HT-29 (cell line): ENCODE data around the gene POLR2L. TPM values are rescaled to one million over a fixed set of nuclear protein-coding genes. Genes with fewer than 3 reads are reported as not detected.

Experiments used
- DNase-seq: peaks from one replicate; pipeline ENCODE4 v3.0.0-alpha.2; 2015; ENCODE audit warnings: low spot score
- total RNA-seq: library from RNA; depleted of rRNA; stranded (reverse); fragments of >200 nt; shearing (Covaris generic); gene quantifications from 2 replicates; pipeline ENCODE4 v1.2.3, GENCODE V29; 2014

Gene POLR2L
- total RNA-seq, 1 experiment from 2014 or later, result 1,310 TPM

DNA sequence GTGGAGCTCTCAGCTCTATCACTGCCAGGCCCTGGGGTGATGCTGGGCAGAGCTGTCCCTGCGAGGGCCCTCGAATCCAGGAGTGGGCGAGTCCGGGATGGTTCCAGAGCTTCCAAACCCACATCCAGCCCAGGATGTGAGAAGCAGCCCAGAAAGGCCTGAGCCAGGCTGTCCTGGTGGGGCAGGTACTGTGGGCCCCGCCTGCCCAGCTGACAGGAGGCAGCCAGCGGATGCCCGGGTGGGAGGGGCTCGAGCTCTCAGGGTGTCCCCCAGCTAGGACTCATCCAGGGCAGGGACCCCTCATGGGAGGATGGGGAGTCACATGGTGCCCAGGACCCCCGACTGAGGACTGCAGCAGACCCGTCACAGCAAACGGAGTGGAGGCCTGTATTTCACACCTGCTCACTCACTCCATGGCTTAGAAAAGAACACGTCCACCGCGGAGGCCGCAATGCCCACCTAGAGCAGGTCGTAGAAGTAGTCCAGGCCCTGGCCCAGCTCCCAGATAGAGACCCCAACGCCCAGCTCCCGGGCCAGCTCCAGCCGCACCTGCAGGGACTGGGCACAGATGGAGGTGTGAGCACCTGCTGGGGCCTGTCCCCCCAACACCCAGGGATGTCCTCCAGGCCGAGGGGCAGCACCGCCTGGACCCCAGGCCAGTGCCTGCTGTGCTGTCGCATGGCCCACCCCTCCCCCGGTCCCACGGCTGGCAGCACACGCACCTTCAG, 27.2 kb upstream of the POLR2L start:
- no peak for DNase-seq

DNA sequence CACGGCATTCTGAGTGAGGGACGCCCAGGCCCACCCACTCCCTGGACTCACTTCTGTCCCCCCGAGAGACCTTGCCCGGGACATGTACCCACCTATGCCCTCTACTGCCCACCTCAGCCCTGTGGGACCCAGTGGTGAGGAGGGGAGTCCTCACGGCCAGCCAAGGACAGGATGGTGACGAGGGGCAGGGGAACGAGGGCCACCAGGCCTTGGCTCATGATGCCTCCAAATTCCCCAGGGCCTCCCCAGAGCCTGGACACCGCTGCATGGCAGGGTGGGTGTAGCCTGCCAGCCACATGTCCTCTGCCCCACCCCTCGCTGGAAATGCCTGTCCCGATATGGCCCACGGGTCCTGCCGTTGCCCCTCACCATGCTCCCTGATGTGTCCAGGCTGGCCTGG, 26.5 kb upstream of the POLR2L start:
- DNase-seq, result no peak

DNA sequence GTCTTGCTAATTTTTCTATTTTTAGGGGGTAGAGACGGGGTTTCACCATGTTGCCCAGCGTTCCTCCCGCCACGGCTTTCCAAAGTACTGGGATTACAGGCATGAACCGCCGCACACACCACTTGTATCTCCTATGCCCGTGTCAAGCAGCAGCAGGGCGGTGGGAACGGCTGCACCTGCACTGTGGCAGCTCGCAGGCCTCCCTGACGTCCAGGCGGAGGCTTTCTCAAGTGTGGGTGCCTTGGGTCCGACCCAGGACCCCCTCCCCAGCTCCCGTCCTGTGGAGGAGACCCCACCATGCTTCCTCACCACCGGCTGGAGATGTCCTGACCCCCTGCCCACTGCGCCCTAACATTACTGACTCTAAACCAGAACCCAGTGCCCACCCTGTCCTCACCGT, 26.1 kb upstream of the POLR2L start:
- DNase-seq, result no peak

DNA sequence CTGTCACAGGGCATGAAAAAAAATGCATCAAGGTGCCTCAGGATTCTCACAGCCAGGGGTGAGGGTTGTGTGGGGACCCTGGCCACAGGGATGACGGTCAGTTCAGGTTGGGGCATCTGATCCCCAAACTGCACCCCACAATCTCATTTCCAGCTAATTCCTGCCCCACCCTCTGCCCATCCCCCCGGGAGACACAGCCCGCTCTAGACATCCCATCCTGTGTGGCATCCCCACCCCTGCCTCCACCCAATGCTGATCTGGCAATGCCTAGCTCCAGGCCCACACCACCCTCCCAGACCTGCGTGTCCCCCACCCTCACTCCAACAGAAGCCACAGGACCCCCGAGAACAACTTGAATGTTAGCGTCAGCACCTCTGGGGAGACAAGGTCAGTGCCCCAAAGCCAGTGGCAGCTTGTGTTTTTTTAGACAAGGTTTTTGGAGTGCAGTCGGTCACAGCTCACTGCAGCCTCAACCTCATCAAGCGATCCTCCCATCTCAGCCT, 25.6 kb upstream of the POLR2L start:
- no peak for DNase-seq

DNA sequence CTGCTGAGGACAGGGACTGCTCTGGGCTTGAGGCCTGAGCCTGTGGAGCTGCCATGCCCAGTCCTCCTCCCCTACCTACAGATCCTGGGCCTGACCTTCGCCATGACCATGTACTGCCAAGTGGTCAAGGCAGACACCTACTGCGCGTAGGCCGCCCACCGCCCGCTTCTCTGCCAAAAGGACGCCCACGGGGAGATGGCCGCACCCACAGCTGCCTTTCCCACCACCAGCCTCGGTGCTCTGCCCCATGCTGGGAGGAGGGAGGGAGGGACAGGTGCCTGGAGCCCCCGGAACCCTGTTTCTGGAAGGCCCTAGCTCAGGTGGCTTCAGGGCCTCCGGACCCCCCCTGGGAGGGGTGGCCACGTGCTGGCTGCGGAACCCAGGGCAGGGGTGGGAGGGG, 24.2 kb upstream of the POLR2L start:
- DNase-seq, result no peak

DNA sequence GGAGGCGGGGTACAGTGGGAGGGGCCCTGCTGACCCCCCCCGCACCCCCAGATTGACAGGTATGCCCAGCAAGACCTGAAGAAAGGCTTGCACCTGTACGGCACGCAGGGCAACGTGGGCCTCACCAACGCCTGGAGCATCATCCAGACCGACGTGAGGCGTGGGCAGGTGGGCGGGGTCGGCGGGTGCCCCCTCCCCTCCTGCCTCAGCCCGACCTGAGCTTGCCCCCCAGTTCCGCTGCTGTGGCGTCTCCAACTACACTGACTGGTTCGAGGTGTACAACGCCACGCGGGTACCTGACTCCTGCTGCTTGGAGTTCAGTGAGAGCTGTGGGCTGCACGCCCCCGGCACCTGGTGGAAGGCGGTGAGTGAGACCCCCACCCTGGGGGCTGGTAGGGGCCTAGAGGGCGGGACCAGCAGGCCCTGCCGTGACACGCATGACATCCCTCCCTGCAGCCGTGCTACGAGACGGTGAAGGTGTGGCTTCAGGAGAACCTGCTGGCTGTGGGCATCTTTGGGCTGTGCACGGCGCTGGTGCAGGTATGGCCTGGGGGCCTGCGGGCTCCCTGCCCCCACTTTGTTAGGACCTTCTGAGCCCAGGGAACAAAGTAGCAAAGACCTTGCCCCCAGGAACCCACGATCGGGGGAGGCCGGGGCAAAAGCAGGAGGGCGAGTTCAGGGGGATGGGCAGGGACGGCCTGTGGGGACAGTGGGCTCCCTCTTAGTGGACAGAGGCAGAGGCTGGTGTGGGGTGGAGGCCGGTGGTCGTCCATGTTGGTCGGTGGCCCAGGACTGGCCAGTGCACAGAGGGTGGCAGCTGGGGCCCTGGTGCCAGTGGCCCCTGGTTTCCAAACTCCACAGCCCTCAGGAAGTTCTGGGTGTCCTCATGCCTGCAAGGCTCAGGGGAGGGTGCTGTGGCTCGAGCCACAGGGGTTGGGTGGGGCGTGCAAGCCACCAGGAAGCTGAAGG, 23.4 kb upstream of the POLR2L start:
- DNase-seq, result no peak

DNA sequence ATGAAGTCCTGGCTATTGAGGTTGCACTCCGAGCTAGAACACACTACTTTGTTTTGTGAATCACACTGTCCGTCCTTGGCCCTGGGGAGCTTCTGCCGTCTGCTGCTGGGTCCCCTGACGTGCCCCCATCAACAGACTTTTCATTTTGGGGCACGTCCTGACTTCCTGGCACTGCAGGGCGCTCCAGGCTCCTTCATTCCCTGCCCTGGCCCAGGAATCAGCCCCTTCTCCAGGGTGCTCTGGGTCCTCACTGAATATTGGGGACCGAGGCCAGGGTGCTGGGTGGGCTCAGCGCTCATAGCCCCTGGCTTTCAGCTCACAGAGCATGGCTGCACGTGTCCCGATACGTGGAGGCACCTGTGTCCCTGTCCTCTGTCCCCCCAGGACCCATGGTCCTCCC, 22.6 kb upstream of the POLR2L start:
- DNase-seq, result no peak

DNA sequence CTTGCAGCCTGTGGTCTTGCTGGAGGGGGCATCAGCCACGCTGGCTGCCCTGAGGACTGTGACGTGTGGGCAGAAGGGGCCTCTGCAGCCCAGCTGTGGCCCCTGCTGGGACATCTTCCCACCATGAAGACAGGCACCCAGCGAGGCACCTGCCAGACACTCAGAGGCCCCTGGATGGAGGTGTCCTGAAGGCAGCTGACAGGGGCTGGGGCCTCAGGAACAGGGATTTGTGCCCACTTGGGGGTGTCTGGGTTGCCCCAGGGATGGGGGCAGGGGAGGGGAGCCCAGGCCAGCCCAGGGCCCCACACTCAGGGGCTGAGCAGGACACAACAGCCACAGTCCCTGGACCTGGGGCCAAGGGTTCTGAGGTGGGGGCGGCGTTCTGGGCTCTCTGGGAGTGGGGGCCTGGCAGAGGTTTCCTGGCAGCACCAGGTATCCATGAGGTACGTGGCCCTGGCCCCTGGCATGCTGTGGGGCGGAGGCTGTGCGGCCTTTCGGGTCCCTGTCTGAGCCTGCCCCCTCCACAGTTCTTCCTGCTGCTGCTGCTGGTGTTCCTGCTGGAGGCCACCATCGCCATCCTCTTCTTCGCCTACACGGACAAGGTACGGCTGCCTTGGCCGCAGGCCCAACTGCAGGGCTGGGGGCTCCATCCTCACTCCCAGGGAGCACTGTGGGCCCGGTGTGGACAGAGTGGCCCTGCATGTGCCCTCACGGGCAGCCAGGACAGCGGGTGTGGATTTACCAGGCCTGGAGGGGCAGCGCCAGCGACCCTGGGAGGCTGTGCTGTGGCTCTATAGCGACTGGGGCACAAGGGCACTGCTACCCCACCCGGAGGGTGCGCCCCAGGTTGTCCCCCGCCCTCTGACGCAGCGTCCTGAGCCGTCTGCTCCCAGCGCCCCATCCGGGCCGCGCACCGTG, 21.8 kb upstream of the POLR2L start:
- no peak for DNase-seq

DNA sequence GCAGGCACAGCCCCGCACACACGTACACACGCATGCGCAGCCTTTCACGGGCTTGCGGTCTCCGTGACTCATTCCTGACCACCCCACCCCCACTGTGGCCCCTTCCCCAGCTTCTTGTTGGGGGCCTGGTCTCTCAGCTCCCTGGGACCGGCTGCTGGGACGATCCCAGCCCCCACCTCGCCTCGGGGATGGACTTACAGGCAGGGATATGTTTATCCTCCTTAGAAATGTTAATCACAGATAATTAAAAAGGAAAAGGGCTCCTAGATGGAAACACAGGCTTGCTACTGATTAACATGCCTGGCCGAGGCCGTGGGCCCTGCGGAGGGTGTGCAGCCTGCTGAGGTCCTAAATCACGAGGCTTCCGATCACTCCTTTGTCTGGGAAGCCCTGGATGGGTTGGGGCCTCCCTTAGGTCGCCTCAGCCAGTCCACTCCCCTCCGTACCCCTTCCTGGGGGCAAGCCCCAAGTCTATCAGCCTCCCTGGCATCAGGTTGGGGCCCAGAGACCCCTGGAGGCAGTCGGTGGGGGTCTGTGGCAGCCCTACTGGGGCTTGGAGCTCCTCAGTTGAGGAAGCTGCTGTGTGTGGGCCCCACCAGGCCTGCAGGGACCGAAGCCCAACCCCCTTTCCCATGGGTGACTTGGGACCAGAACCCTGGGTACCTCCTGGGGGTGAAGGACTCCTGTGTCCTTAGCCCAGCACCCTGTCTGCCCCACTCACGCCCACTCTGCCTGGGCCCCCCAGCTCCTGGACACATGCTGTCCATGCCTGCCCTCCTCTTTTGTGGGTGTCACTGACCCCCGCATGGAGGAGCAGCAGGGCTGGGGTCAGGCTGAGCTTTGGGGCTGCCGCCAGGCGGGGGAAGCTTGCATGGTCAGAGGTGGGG, 20.9 kb upstream of the POLR2L start:
- no peak for DNase-seq

DNA sequence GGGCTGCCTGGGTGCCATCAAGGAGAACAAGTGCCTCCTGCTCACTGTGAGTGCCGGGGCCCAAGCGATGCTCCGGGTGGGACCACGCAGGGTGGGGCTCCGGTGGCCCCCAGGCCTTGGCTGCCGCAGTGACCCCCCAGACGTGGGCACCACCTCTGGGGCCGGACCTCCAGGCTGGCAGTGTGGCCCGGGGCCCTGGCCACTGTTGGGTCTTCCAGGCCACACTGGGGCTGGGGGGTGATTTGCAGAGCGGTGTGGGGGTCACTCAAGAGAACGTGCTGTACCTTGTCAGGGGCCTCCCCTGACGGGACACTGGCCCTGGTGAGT, 20.3 kb upstream of the POLR2L start:
- no peak for DNase-seq

DNA sequence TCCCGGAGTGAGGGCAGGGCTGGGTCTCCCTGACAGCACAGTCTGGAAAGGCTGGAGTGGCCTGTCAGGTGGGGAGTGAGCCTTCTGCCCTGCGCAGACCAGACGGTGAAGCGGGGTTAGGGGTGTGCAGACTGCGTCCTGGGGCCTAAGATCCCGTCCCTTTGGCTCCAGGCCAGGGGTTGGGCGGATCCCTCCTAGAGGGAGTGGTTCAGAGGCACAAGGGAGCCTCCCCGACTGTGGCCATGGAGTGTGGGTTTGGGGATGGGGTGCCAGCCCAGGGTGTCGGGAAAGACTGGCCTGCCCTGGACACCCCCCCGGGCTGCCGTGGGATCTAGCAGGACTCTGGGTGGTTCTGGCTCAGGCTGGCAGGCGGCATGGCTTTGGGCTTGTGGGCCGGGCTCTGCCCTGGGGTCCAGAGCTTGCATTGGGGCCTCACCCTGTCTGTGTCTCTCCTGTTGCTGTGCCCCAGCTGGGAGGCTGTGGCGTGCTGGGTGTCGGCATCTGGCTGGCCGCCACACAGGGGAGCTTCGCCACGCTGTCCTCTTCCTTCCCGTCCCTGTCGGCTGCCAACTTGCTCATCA, 19.8 kb upstream of the POLR2L start:
- peak; percentile 40 for DNase-seq

DNA sequence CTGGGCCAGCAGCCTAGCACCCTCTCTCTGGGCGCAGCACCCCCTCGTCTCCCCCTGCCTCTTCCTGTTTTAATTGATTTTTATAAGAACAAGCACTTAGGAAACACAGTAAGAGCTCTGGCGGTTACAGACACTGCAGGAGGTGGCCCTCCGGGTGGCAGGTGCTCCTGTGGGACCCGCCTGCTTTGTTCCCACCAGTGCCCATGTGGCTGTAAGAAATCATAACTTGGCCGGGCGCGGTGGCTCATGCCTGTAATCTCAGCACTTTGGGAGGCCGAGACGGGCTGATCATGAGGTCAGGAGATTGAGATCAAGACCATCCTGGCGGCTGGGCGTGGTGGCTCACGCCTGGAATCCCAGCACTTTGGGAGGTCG, 18.8 kb upstream of the POLR2L start:
- DNase-seq, result no peak

DNA sequence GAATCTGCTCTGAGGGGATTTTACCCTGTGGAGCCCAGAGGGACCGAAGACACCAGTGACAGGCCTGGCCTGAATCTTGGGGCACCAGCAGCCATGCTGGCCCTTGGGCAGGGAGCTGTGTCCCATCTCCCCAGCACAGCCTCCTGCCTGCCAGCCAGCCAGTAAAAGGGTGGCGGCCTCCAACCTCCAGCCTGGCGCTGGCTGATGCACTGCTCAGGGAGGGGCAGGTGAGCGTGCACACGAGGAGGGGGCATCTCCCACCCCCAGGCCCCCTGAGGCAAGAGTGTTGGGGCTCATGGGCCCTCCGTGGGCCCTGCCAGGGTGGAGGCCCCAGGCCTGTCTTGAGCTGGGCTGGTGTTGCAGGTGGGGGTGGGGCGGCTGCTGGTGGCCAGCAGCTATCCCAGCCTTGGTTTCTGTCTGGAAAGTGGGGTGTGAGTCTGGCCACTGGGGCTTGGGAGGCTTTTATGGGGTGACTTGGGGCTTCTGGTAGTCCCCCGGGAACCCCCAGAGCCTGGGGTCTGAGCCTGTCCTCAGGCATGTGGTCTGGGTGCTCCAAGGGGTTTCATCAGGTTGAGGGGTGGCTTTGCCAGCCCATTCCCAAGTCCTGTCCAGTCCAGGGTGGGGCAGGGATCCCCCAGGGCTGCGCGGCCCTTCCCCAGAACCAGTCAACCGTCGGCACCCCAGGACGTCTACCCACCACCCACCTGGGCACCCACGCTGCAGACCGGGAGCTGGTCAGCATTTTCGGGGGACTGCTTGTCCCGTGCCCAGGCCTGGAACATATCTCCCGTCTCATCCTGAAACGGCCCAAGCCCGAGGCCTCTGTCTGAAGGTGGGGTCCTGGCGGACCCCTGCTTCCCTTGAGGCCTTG, 18.1 kb upstream of the POLR2L start:
- DNase-seq, result no peak

DNA sequence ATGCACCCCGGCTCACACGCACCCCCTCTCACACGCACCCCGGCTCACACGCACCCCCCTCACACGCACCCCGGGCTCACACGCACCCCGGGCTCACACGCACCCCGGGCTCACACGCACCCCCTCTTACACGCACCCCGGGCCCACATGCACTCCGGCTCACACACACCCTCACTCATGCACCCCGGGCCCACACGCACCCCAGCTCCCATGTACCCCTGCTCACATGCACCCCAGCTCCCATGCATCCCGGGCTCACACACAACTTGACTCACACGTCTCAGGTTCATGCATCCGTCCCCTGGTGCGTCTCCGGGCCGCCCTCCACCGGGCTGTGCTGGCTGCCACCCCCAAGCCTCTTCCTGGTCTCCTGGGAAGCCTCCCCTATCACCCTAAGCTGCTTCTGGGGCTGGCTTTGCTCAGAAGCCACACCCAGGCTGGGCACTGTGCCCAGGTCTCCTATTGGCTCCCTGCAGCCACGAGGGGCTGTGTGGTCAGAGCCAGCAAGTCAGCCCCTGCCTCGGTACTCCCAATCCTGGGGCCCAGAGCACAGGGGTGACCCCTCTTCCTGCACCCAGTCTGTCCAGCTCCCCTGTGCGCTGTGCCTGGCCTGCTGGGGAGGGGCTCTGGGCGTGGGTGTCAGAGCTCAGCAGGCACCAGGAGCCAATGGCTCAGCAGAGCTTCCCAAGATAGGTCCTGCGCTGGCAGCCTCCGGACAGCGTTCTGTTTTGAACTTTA, 17.2 kb upstream of the POLR2L start:
- DNase-seq, result peak; percentile 52

DNA sequence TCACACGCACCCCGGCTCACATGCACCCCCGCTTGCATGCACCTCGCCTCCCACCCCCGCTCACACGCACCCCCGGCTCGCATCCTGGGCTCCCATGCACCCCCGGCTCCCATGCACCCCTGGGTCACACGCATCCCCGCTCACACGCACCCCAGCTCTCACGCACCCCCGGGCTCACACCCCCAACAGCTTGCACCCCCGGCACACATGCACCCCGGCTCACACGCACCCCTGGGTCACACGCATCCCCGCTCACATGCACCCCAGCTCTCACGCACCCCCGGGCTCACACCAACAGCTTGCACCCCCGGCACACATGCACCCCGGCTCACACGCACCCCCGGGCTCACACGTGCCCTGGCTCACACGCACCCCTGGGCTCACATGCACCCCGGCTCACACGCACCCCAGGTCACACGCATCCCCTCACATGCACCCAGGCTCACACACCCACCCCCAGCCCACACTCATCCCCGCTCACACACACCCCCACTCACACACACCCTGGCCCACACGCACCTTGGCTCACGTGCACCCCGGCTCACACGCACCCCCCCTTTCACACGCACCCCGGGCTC, 16.5 kb upstream of the POLR2L start:
- DNase-seq, result no peak

DNA sequence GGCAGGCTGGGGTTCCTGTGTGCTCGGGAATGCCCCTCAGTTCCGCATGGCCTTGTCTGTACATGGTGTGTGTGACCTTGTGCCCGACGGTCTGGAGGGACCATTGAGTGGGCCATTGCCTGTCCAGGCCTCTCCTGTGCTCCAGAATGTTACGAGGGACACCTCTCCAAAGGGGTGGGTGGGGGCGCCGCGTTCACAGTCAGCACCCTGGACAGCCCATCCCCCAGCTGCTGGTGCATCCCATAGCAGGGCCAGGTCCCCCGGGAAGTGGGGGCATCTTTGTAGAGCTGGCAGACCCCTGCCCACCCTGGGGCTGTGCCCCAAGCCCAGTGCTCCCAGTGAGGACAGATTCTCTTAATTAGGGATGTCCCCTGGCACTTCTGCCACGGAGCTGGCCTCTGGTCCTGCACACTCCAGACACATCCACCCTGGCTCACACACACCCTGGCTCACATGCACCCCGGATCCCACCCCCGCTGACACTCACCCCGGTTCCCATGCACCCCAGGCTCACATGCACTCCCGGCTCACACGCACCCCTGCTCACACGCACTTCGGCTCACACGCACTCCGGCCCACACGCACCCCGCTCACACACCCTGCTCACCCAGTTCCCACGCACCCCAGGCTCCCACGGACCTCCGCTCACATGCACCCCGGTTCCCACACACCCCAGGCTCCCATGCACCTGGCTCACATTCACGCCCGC, 15.9 kb upstream of the POLR2L start:
- no peak for DNase-seq

DNA sequence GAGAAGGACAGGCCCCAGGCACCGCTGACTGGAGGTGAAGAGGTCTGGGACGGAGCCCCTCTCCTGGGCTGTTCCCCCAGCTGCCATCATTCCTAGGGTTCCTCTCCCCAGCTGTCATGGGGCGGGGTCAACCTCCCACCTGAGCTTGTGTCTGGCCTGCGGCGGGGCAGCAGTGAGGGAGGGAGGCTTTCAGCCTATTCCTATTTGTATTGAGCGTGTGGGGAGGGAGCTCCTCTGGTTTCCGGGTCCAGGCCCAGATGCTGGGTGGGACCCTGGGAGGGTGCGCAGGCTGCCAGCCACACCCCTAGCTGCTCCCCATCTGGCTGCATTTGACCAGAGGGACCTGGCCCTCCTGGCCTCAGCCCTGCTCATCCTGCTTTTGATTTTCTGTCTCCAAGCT, 14.1 kb upstream of the POLR2L start:
- DNase-seq, result no peak

DNA sequence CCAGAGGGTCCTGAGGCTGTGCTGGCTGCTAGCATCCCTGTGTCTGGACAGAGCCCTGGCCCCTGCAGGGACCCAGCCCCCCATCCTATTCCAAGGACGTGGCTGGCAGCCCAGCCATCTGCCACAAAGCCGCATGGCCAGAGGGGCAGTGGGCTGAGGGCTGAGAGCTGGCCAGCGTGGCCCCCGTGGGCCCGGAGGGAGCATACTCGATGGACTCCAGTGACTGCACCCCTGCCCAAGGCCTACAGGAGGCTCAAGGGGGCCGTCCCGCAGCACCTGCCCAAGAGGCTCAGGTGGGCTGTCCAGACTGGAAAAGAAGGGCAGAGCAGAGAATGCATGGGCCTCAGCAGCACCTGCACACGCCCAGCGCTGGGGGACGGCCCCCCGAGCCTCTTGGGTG, 13.5 kb upstream of the POLR2L start:
- no peak for DNase-seq
